Measurements from ENCODE around the gene HIVEP3.

HIVEP3 gene

DNA sequence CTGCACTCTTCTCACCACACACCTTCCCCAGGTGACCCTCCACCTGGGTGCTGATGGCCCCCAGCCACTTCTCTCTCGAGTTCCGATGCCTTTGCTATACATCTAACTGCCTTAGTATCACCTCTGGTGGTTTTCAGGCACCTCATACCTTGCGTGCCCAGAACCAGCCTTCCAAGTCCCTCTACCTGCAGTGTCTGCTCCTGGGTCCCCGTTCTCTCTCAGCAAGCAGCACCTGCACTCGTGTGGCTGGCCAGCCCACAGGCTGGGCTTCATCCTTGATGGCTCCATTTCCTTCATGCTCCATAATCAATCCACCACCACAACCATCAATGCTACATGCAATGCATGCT, 385.0 kb downstream of the HIVEP3 start:
- H3K4me3 ChIP-seq (ENCODE audit: low read depth, low read length): no peak overlapping the region
- DNase-seq (ENCODE audit: low read depth): no peak
- TF ChIP-seq, protein P1, sequence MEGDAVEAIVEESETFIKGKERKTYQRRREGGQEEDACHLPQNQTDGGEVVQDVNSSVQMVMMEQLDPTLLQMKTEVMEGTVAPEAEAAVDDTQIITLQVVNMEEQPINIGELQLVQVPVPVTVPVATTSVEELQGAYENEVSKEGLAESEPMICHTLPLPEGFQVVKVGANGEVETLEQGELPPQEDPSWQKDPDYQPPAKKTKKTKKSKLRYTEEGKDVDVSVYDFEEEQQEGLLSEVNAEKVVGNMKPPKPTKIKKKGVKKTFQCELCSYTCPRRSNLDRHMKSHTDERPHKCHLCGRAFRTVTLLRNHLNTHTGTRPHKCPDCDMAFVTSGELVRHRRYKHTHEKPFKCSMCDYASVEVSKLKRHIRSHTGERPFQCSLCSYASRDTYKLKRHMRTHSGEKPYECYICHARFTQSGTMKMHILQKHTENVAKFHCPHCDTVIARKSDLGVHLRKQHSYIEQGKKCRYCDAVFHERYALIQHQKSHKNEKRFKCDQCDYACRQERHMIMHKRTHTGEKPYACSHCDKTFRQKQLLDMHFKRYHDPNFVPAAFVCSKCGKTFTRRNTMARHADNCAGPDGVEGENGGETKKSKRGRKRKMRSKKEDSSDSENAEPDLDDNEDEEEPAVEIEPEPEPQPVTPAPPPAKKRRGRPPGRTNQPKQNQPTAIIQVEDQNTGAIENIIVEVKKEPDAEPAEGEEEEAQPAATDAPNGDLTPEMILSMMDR (IDR thresholded peaks at IDR 0.05; ENCODE audit: low read depth, low read length, missing control alignments): no peak

- TF ChIP-seq, protein P1 (IDR thresholded peaks at IDR 0.05; ENCODE audit: low read depth, low read length, missing control alignments): no peak
- no peak overlapping the region for H3K4me3 ChIP-seq (ENCODE audit: low read depth, low read length)
- DNase-seq (ENCODE audit: low read depth): no peak
Observed at GRCh38 chr1:41533016-41533730, 385.5 kb downstream of the HIVEP3 start.

- TF ChIP-seq, protein P1 (IDR thresholded peaks at IDR 0.05; ENCODE audit: low read depth, low read length, missing control alignments): no peak
- H3K4me3 ChIP-seq (ENCODE audit: low read depth, low read length): no peak overlapping the region
- DNase-seq (ENCODE audit: low read depth): no peak
Observed at GRCh38 chr1:41532206-41532975, 386.3 kb downstream of the HIVEP3 start.

- TF ChIP-seq, protein P1 (IDR thresholded peaks at IDR 0.05; ENCODE audit: low read depth, low read length, missing control alignments): no peak
- H3K4me3 ChIP-seq (ENCODE audit: low read depth, low read length): no peak overlapping the region
Observed at GRCh38 chr1:41530411-41530810, 388.3 kb downstream of the HIVEP3 start.

DNA sequence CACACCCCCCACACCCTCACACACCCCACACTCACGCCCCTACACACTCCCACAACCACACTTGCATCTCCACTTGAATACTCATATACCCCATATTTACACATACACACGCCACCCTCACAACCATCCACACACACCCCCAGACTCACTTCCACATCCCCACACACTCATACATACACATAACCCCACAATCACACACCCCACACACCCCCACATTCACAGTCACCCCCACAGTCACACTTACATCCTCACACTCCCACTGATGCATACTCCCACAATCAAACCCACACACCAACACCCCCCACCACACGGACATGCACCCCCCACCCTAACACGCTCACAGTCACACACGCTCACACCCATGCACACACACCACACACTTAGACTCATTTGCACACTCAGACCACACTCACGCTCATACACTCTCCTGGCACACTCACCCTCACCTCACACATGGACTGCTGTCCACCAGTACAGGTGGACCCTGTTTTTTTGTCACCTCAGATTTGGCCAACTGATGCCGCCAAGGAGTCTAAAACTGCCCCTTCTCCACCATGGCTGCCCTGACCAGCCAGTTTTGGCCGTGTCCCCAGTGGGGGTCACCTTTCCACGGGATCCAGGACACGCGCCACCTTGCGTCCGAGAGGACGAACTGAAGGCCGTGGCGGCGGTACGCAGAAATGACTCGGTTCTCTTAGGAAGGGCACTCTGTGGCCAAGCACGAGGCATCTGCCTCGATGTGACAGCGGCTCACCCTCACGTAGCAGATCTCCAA, 388.9 kb downstream of the HIVEP3 start:
- TF ChIP-seq, protein P1 (IDR thresholded peaks at IDR 0.05; ENCODE audit: low read depth, low read length, missing control alignments): no peak
- H3K4me3 ChIP-seq (ENCODE audit: low read depth, low read length): no peak overlapping the region
- no peak for DNase-seq (ENCODE audit: low read depth)

More at GRCh38 chr1:41530411-41530810, 388.3 kb downstream of the HIVEP3 start:
- DNase-seq (ENCODE audit: low read depth): no peak

- no peak overlapping the region for H3K4me3 ChIP-seq (ENCODE audit: low read depth, low read length)
- no peak for DNase-seq (ENCODE audit: low read depth)
- TF ChIP-seq, protein P1 (IDR thresholded peaks at IDR 0.05; ENCODE audit: low read depth, low read length, missing control alignments): no peak
Observed at GRCh38 chr1:41528726-41529605, 389.8 kb downstream of the HIVEP3 start.

All from GM12864 (cell line).